Effector CD8-positive, alpha-beta T cell (primary cell): ENCODE data around the gene LAPTM4A.
A peak's percentile ranks its signal among the peaks of the same experiment; 100 is the strongest.
"Not testable (repeated sequence)": the region's sequence is repeated elsewhere in the genome, so short reads cannot be mapped to it uniquely, and the experiment has no call there.

ENCODE experiments used
- DNase-seq: peaks from one replicate; lab custom pipeline; 2025; lab: John Stamatoyannopoulos, UW
- total RNA-seq, 4 experiments: gene quantifications; one replicate each; lab custom pipeline; 2026; lab: John Stamatoyannopoulos, UW

Gene LAPTM4A
- 21.0 to 29.3 (median 22.8) reads per million in 4 experiments for total RNA-seq

- DNase-seq, result peak; percentile 97
Observed at GRCh38 chr2:20051532-20052228, at the start of gene LAPTM4A. TSS of gene LAPTM4A (minus strand) at chr2:20051628. CDS start at chr2:20051520, 108 bp downstream.

DNA sequence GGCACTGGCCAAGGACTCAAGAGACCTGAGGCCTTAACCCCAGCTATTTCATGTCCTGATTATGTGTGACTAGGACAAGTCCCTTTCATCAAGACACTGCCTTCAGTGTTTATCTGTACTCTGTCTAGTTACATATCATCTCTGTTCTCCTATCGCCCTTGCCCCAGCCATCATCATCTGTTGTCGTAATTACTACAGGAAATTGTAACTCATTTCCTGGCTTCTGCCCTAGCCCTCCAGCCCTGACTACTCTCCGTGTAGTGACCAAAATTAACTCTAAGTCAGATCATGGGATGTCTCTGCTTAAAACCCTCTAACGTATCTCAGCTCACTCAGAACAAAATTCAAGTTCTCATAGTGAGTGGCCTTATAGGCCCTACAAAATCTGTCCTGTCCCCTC is 49.3 kb upstream of the LAPTM4A start:
- DNase-seq, result no peak

- no peak for DNase-seq
Observed at GRCh38 chr2:20099780-20100179, 48.4 kb upstream of the LAPTM4A start.

- DNase-seq, result peak; percentile 37
Observed at GRCh38 chr2:20097889-20098714, 46.7 kb upstream of the LAPTM4A start.

GRCh38 chr2:20095469-20095868 is 44.0 kb upstream of the LAPTM4A start:
- DNase-seq, result no peak

DNA sequence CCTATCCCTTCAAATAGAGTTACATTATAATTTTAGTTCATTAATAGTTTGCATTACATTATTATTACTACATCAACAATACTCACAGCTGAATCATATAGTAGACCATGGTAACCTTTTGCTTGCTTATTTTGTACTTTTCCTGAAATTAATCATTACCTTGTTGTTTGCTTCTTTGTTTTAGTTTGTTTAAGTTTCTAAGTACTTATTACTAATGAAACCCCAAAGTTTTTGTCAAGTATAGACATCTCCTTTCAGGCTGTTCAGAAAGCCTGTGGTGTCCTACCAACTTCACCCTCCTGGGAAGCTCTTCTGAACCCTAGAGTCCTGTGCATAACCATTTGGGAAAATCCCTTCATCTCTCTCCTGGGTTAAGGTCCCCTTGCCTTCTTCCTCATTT is 43.5 kb upstream of the LAPTM4A start:
- DNase-seq, result no peak

GRCh38 chr2:20094142-20094755 is 42.8 kb upstream of the LAPTM4A start:
- DNase-seq, result no peak

GRCh38 chr2:20093263-20094141 is 42.1 kb upstream of the LAPTM4A start:
- no peak for DNase-seq

DNA sequence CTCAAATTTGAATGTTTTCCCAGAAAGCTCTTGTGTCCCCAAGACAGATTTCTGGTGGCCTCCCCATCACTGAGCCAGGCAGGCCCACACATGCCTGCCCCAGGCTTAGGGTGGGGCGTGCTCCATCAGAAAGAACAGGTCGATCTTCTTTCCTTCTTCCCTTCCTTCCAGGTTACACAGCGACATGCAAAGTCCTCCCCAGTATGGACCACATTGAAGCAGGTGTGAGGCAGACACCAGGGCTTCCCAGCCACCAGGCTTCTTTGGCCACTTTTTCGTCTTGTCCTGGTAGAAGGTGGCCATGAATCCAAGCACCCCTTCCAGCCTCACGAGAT is 41.4 kb upstream of the LAPTM4A start:
- no peak for DNase-seq

DNA sequence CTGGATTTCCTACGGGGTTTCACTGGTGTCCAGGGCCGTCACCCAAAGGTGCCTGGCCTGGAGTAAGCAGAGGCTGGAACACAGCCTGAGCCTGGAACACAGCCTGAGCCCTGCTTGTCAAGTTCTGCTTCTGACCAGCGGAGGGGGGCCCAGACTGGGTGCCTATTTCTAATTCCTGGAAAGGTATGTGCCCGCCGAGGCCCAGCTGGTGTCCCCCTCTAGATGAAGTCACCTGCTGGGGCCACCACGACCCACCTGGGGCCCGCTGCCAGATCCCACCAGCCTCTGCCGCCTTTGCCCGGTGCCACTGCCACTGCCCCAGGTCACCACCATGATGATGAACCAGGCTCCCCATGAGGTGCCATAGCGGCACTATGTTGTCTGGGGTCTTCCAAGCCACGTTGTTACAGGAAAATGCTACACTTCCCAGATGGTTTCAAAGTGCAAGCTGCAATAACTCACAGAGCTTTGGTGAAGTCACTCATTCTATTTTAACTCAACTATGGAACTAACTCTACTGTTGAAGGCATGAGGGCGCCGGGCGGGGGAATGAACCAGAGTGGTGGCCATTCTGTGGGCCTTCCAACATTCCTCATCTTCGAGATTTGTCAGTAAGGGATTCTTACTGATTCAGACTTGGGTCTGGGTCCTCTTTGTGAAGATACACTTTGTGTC is 40.9 kb upstream of the LAPTM4A start:
- no peak for DNase-seq

DNA sequence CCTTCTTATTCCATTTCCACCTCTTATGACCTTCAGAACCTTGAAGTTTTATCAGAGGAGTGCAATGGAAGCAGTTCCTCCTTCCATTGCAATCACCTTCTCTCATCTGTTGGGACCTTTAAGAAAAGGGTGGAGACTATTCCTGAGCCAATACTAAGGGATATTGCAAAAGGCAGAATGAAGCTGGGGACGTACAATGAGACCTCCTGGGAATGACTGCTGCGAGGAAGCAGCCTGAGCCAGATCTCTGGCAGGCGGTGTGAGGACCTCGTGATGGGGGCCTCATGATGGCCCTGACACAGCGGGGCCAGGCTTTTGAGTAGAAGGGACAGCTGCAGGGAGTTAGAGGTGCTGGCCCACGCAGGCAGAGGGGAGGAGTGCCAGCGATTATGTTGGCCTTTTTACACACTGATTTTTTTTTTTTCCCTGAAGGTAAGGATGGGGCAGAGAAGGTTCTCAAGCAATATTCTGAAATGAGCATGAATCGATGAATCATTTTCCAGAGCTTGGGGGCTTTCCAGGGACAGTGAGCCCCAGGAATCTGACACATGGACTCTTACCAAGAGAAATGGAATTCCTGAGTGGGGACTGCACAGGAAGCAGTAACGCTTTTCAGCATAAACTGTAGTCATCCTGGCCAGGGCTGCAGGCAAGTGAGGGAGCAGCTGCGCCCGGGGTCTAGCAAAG is 40.0 kb upstream of the LAPTM4A start:
- no peak for DNase-seq

GRCh38 chr2:20089715-20090464 is 38.5 kb upstream of the LAPTM4A start:
- no peak for DNase-seq

- not testable (repeated sequence) for DNase-seq
Observed at GRCh38 chr2:20085909-20086308, 34.5 kb upstream of the LAPTM4A start.

DNA sequence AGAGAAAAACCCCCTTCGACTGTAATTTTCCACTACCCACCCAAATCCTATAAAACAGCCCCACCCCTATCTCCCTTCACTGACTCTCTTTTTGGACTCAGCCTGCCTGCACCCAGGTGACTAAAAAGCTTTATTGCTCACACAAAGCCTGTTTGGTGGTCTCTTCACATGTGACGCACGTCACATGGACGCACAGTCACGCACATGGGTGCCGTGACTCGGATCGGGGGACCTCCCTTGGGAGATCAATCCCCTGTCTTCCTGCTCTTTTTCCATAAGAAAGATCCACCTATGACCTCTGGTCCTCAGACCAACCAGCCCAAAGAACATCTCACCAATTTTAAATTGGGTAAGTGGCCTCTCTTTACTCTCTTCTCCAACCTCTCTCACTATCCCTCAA is 31.4 kb upstream of the LAPTM4A start:
- DNase-seq, result not testable (repeated sequence)

- DNase-seq, result no peak
Observed at GRCh38 chr2:20081841-20082240, 30.4 kb upstream of the LAPTM4A start.

GRCh38 chr2:20080839-20081415 is 29.5 kb upstream of the LAPTM4A start:
- no peak for DNase-seq

DNA sequence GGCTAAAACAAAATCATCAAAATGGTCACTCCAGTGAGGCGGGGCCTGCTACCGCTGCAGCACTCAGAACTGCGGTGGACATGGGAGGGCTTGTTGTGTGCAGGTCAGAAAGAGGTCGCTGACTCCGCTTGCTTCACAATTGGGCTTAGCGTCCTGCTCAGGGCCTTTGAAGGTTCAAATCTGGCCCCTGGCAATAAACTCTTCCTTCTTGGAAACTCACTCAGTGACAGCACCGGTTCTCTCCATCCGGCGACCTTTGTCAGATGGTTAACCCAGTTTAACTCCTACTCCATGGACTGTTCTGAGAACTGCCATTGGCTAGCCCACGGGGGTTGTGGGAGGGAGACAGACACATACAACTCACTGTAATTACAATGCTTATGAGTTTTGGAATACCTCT is 29.0 kb upstream of the LAPTM4A start:
- DNase-seq, result no peak

DNA sequence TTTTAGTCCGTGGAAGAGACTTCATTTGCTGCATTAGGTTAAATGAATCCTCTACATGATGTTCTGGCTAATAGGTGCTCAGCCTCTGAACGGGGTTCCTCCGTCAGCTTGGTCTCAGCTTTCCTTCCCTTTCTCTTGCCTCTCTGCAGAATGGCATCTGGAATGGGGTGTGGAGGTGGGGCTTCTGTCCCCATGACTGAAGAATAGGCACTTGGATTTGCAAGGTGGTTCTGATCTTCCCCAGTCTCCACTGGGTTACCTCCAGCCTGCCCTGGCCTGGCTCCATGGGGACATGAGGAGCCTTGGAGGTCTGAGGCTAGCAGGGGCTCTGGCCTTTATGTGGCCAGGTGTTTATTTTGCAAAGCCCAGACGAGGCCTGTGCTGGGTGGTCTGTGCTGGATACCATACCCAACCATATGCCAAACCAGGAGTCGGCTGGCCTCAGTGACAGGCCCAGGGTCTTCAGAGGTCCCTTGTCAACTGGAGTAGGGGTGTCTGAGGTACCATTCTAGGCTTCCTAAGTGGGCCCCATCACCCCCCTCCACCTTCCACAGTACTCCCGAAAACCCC is 28.2 kb upstream of the LAPTM4A start:
- DNase-seq, result no peak

DNA sequence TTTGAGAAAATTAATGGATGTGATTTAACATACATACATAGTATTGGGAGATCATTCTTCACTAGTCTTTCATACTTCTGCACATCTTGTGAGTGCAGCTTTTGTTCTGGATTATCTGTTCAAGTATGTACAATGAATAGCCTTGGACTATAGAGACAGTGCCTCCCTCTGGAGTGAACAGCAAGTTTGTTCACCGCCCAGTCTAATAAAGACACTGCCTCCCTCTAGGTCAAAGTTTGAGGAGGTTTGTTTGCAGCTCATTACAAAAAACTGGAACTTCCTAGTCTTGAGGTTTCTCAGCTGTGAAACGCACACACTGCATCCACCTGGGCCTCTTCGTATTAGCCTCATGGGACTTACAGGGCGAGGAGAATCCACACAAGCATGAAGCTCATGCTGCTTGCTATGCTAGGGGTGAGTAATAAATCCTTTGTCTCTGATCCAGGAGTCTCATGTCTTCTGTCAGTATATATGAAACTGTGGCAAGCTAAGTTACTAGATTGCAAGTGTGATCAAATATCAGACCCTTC is 26.0 kb upstream of the LAPTM4A start:
- no peak for DNase-seq
